IMR-90 (cell line): ENCODE data around the gene ZBTB9.
A peak's percentile ranks its signal among the peaks of the same experiment; 100 is the strongest.

Experiments
- BHLHE40 ChIP-seq: fragments of 150-350 bp; IDR thresholded peaks from 2 replicates; pipeline ENCODE4 v1.6.1; 2016; ENCODE audit warnings: mild to moderate bottlenecking, low read depth, low read length
- CEBPB ChIP-seq: IDR thresholded peaks from 2 replicates; pipeline ENCODE4 v1.6.1; 2012; ENCODE audit warnings: low read depth, low read length, improper control_type of control experiment
- CTCF ChIP-seq: conservative IDR thresholded peaks from 2 replicates; pipeline ENCODE4 v1.5.1; 2012; ENCODE audit warnings: mild to moderate bottlenecking, low read depth, low read length, improper control_type of control experiment
- MXI1 ChIP-seq: IDR thresholded peaks from 2 replicates; pipeline ENCODE4 v1.6.1; 2012; ENCODE audit warnings: low read depth, mild to moderate bottlenecking, low read length, moderate library complexity, borderline replicate concordance
- NFE2L2 ChIP-seq: fragments of 150-350 bp; IDR thresholded peaks from 2 replicates; pipeline ENCODE4 v1.6.1; 2016; ENCODE audit warnings: low read depth, mild to moderate bottlenecking, low read length
- POLR2A ChIP-seq: IDR thresholded peaks from 2 replicates; pipeline ENCODE4 v1.6.1; 2012; ENCODE audit warnings: mild to moderate bottlenecking, low read depth, low read length
- RAD21 ChIP-seq: IDR thresholded peaks from 2 replicates; pipeline ENCODE4 v1.6.1; 2012; ENCODE audit warnings: low read length, improper control_type of control experiment
- RCOR1 ChIP-seq: IDR thresholded peaks from 2 replicates; pipeline ENCODE4 v1.6.1; 2012; ENCODE audit warnings: mild to moderate bottlenecking, low read length, improper control_type of control experiment; ENCODE audit not compliant: insufficient replicate concordance
- TF ChIP-seq, protein P1 (sequence below): fragments of 150-350 bp; IDR thresholded peaks from 2 replicates; pipeline ENCODE4 v1.6.1; 2017; ENCODE audit warnings: mild to moderate bottlenecking, antibody characterized with exemption, low read length, low read depth
- TF ChIP-seq, protein P2 (sequence below): fragments of 150-350 bp; IDR thresholded peaks from 2 replicates; pipeline ENCODE4 v1.6.1; 2016; ENCODE audit warnings: low read depth, mild to moderate bottlenecking, low read length, moderate library complexity, borderline replicate concordance

DNA sequence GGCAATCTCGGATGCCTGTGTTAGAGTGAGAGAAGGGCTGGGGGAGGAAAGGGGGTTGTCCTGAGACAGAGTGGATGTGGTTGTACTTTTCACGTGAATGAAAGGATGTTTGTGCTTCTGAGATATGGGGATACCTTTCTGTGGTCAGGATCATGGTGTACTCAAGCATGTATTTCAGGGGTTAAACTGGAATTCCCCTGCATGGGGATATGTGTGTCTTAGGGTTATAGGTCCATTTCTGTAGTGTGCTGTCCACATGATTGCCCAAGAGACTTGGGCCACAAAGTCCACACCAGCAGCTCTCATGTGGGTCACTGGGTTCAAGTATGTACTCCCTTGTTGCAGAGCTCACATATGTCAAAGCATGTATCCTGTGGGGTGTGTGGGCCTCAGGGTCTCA, 24.0 kb upstream of the ZBTB9 start:
- TF ChIP-seq POLR2A (no peak), RAD21 (no peak), CTCF (no peak), NFE2L2 (no peak), BHLHE40 (no peak), RCOR1 (no peak), CEBPB (peak; percentile 36), MXI1 (no peak)
- TF ChIP-seq, protein P1, sequence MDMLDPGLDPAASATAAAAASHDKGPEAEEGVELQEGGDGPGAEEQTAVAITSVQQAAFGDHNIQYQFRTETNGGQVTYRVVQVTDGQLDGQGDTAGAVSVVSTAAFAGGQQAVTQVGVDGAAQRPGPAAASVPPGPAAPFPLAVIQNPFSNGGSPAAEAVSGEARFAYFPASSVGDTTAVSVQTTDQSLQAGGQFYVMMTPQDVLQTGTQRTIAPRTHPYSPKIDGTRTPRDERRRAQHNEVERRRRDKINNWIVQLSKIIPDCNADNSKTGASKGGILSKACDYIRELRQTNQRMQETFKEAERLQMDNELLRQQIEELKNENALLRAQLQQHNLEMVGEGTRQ, result no peak
- TF ChIP-seq, protein P2, sequence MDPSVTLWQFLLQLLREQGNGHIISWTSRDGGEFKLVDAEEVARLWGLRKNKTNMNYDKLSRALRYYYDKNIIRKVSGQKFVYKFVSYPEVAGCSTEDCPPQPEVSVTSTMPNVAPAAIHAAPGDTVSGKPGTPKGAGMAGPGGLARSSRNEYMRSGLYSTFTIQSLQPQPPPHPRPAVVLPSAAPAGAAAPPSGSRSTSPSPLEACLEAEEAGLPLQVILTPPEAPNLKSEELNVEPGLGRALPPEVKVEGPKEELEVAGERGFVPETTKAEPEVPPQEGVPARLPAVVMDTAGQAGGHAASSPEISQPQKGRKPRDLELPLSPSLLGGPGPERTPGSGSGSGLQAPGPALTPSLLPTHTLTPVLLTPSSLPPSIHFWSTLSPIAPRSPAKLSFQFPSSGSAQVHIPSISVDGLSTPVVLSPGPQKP, result no peak
